Hematopoietic multipotent progenitor cell treated with erythropoietin and hydrocortisone succinate and interleukin-3 and kit ligand, for 17 days (in vitro differentiated cells): ENCODE results near the gene OR2H1.

ENCODE experiments used
- DNase-seq: peaks from one replicate; pipeline ENCODE4 v3.0.0-alpha.2; 2015; ENCODE audit warnings: low spot score

Gene OR2H1

DNA sequence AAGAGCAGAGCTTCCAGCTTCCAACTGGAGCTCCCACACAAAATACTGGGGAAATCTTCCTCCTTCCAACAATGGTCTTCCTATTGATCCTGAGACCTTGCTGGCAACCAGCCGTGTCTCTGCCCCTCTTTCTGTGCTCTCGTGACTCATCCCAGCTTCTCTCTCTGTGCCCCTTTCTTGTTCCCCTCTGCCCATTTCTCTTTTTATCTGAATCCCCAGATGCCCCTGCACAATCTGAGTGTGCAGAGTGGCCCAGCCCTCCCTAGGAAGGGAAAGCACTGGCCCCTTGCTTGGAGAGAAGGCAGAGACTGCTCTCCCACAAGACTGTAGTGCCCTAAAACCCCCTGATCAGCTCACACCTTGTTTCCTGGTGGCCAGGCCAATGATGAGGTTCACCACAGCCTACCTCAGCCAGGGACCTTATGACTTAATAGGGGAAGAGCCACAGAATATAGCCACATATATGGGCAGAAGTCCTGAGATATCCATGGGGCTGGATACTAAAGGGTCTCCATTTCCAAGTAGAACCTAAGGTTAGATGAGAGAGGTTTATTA, 53.9 kb downstream of the OR2H1 start:
- DNase-seq, result no peak
